Skeletal muscle tissue (tissue), 4 donors: ENCODE measurements around the gene TBC1D3I. TPM values are rescaled to one million over a fixed set of nuclear protein-coding genes. Genes with fewer than 3 reads are reported as not detected.
"Not testable (repeated sequence)": the region's sequence is repeated elsewhere in the genome, so short reads cannot be mapped to it uniquely, and the experiment has no call there.

Experiments
- H3K27ac ChIP-seq: one replicate; pipeline ENCODE4 v1.7.0; 2013; ENCODE audit warnings: mild to moderate bottlenecking, low read depth, low read length, inconsistent platforms
- H3K27me3 ChIP-seq, 3 donors: one replicate each; pipeline ENCODE4 v1.7.0; 2013; ENCODE audit warnings: low read length in 3 of 3; ENCODE audit not compliant: control insufficient read depth in 3 of 3, insufficient read depth in 3 of 3
- H3K36me3 ChIP-seq, 3 donors: one replicate each; pipeline ENCODE4 v1.7.0; 2013; ENCODE audit warnings: low read length in 3 of 3; ENCODE audit not compliant: control insufficient read depth in 3 of 3, insufficient read depth in 3 of 3
- H3K4me1 ChIP-seq, 3 donors: one replicate each; pipeline ENCODE4 v1.7.0; 2013; ENCODE audit warnings: low read length in 3 of 3, mild to moderate bottlenecking in 3 of 3; ENCODE audit not compliant: control insufficient read depth in 3 of 3, insufficient read depth in 3 of 3
- H3K4me3 ChIP-seq, 3 donors: one replicate each; pipeline ENCODE4 v1.7.0; 2013; ENCODE audit warnings: low read length in 3 of 3
- H3K9ac ChIP-seq, 3 donors: one replicate each; pipeline ENCODE4 v1.7.0; 2013; ENCODE audit warnings: low read length in 3 of 3, mild to moderate bottlenecking in 3 of 3, moderate library complexity in 2 of 3, low read depth in 1 of 3
- H3K9me3 ChIP-seq, 3 donors: one replicate each; pipeline ENCODE4 v1.7.0; 2013; ENCODE audit warnings: low read length in 3 of 3; ENCODE audit not compliant: control insufficient read depth in 3 of 3
- total RNA-seq: library from RNA; depleted of rRNA; stranded (reverse); fragments of >200 nt; gene quantifications from one replicate; pipeline ENCODE4 v1.2.3, GENCODE V29; 2014
- donor health status: Osteomylitis.

The TBC1D3I gene
- total RNA-seq, 1 donor from 2014 or later, result under 0.01 TPM

DNA sequence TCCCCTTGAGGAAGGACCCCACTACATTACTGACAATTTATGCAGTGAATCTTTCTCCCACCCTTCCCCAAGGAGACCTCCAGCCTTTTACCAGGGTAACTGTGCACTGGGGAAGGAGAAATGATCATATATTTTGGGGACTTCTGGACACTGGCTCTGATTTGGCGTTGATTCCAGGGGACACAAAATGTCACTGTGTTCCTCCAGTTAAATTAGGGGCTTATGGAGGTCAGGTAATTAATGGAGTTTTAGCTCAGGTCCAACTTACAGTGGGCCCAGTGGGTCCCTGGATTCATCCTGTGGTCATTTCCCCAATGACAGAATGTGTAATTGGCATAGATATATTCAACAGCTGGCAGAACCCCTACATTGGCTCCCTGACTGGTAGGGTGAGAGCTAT, 44.8 kb downstream of the TBC1D3I start:
- H3K9me3 ChIP-seq, H3K4me3 ChIP-seq, H3K9ac ChIP-seq, H3K4me1 ChIP-seq, H3K27me3 ChIP-seq, H3K27ac ChIP-seq, H3K36me3 ChIP-seq: not testable (repeated sequence)

- H3K9ac ChIP-seq, H3K9me3 ChIP-seq, H3K4me3 ChIP-seq, H3K27me3 ChIP-seq, H3K4me1 ChIP-seq, H3K36me3 ChIP-seq, H3K27ac ChIP-seq: not testable (repeated sequence)
Observed at GRCh38 chr17:36215406-36216308, 48.7 kb downstream of the TBC1D3I start.

GRCh38 chr17:36214918-36215317, 49.5 kb downstream of the TBC1D3I start:
- H3K4me3 ChIP-seq, result no peak overlapping the region
- no peak overlapping the region for H3K9ac ChIP-seq
- H3K27ac ChIP-seq, result no peak overlapping the region
- no peaks in the 10 kb centered on the region for H3K36me3 ChIP-seq
- H3K27me3 ChIP-seq, result peaks cover 0 to 3% (median 3%) of the 10 kb centered on the region in 3 donors
- H3K4me1 ChIP-seq, result no peaks in the 10 kb centered on the region
- no peaks in the 10 kb centered on the region for H3K9me3 ChIP-seq

GRCh38 chr17:36213695-36214094, 50.7 kb downstream of the TBC1D3I start:
- no peak overlapping the region for H3K4me3 ChIP-seq
- H3K9me3 ChIP-seq, result no peaks in the 10 kb centered on the region
- H3K4me1 ChIP-seq, result no peaks in the 10 kb centered on the region
- H3K27ac ChIP-seq, result no peak overlapping the region
- H3K36me3 ChIP-seq, result no peaks in the 10 kb centered on the region
- peaks cover 0 to 3% (median 3%) of the 10 kb centered on the region in 3 donors for H3K27me3 ChIP-seq
- no peak overlapping the region for H3K9ac ChIP-seq

- H3K9me3 ChIP-seq, result no peaks in the 10 kb centered on the region
- no peak overlapping the region for H3K9ac ChIP-seq
- no peak overlapping the region for H3K4me3 ChIP-seq
- no peaks in the 10 kb centered on the region for H3K36me3 ChIP-seq
- no peaks in the 10 kb centered on the region for H3K4me1 ChIP-seq
- H3K27me3 ChIP-seq, result peaks cover 0 to 3% (median 3%) of the 10 kb centered on the region in 3 donors
- no peak overlapping the region for H3K27ac ChIP-seq
Observed at GRCh38 chr17:36212966-36213365, 51.4 kb downstream of the TBC1D3I start.

DNA sequence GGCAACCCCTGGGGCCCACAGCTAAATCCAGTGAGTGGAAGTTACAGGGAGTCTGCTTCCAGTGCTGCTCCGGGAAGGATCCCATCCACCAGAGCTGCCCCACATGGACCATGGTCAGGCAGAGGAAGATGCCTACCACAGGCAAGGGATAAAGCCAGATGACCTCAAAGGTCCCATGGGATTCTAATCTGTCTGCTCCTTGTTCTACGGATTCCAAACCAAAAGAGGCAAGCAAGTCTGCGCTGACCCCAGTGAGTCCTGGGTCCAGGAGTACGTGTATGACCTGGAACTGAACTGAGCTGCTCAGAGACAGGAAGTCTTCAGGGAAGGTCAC, 52.1 kb downstream of the TBC1D3I start:
- Histone ChIP-seq H3K9me3 (no peaks in the 10 kb centered on the region), H3K9ac (no peak overlapping the region), H3K27ac (no peak overlapping the region), H3K27me3 (peaks cover 0 to 3% (median 3%) of the 10 kb centered on the region in 3 donors), H3K36me3 (no peaks in the 10 kb centered on the region), H3K4me1 (no peaks in the 10 kb centered on the region), H3K4me3 (no peak overlapping the region)

DNA sequence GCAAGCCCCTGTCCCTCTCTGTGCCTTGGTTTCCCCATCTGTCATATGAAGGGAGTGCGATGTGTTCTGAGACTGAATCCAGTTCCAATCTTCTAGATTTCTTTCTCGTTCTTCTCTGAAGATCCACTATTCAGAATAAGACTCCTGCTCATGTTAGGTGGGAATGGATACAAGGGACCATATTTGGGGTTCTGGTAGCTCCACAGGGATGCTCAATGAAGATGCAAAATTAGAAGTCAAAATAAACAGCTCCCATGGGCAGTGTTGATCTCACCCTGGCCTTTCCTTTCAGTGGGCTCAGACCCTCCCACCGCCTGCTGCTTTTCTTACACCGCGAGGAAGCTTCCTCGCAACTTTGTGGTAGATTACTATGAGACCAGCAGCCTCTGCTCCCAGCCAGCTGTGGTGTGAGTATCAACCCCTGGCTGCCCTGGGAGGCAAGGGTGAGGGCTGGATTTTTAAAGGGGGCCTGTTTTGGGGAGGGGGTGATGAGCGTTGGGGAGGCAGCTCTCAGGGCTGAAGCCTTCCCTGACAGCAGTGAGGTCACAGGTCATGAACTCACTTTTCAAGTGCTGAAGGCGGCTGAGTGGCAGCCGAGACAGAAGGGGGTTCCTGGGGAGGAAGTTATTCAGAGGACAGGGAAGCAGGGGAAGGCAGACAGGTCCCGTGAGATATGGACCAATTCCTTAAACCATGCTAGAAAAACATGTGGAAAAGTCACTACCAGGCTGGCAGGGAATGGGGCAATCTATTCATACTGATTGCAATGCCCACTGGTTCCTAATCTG, 52.7 kb downstream of the TBC1D3I start:
- H3K27ac ChIP-seq, H3K9me3 ChIP-seq, H3K27me3 ChIP-seq, H3K4me3 ChIP-seq, H3K9ac ChIP-seq, H3K4me1 ChIP-seq, H3K36me3 ChIP-seq: not testable (repeated sequence)

DNA sequence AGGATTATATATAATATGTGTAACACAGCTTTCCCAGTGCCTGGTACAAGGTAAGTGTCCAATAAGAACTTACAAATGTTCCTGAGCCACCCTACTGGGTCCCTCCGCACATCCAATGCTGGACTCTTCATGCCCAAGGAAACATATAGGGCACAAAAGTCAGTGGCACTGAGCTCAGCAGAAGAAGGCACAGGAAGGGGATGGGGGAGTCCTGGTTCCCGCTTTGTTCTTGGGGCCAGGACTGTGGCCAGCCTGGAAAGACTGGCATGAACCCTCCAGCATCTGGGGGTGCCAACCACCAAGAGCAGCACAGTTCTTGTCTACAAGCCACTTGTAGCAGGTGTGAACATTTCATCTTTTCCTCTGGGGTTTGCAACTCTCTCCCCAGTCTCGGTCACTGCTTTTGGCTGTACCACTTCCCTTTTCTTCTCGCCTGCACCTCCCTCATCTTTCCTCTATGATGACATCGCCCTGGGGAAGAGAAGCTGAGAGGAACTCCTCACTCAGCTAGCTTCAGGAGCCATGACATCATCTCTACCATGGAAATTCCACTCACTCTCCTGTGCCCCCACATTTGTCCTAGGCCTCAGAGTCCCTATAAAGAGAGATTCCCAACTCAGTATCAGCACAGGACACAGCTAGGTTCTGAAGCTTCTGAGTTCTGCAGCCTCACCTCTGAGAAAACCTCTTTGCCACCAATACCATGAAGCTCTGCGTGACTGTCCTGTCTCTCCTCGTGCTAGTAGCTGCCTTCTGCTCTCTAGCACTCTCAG, 53.7 kb downstream of the TBC1D3I start, which contains the start of gene CCL4L2:
CCL4L2 (plus strand) TSS at position 625 of the 773 bp plus-strand sequence.
- not testable (repeated sequence) for H3K27me3 ChIP-seq, H3K9me3 ChIP-seq, H3K9ac ChIP-seq, H3K36me3 ChIP-seq, H3K4me3 ChIP-seq, H3K4me1 ChIP-seq, H3K27ac ChIP-seq

GRCh38 chr17:36209575-36209974, 54.8 kb downstream of the TBC1D3I start:
- H3K9me3 ChIP-seq, result no peaks in the 10 kb centered on the region
- H3K27ac ChIP-seq, result no peak overlapping the region
- no peak overlapping the region for H3K4me3 ChIP-seq
- H3K27me3 ChIP-seq, result peaks cover 0 to 3% (median 3%) of the 10 kb centered on the region in 3 donors
- H3K9ac ChIP-seq, result no peak overlapping the region
- H3K36me3 ChIP-seq, result no peaks in the 10 kb centered on the region
- H3K4me1 ChIP-seq, result no peaks in the 10 kb centered on the region
